HG02885 (cell line): Measurements from ENCODE around the gene FAM169A.
"Not testable (repeated sequence)": the region's sequence is repeated elsewhere in the genome, so short reads cannot be mapped to it uniquely, and the experiment has no call there.

Source experiments
- ATAC-seq: cut with Tn5 transposase; IDR thresholded peaks from one replicate; pipeline ENCODE4 v1.9.1; 2021; ENCODE audit warnings: mild to moderate bottlenecking; ENCODE audit not compliant: unreplicated experiment, poor library complexity

The FAM169A gene

GRCh38 chr5:74870299-74871067 is 4.3 kb upstream of the FAM169A start:
- no peak for ATAC-seq

GRCh38 chr5:74869414-74869813 is 3.2 kb upstream of the FAM169A start:
- not testable (repeated sequence) for ATAC-seq

- no peak for ATAC-seq
Observed at GRCh38 chr5:74866596-74867162, 492 bp upstream of the FAM169A start.

- ATAC-seq = no peak
Observed at GRCh38 chr5:74865256-74865803, 857 bp downstream of the FAM169A start.

GRCh38 chr5:74864823-74865222 is 1.4 kb downstream of the FAM169A start:
- no peak for ATAC-seq

- ATAC-seq = no peak
Observed at GRCh38 chr5:74863726-74864125, 2.5 kb downstream of the FAM169A start.

- no peak for ATAC-seq
Observed at GRCh38 chr5:74862221-74862620, 4.0 kb downstream of the FAM169A start.

- ATAC-seq = not testable (repeated sequence)
Observed at GRCh38 chr5:74856975-74857374, 9.2 kb downstream of the FAM169A start.

- ATAC-seq = no peak
Observed at GRCh38 chr5:74853256-74853655, 12.9 kb downstream of the FAM169A start.

- no peak for ATAC-seq
Observed at GRCh38 chr5:74851684-74852353, 14.4 kb downstream of the FAM169A start.

GRCh38 chr5:74850789-74851425 is 15.3 kb downstream of the FAM169A start:
- ATAC-seq = no peak

- ATAC-seq = no peak
Observed at GRCh38 chr5:74850030-74850429, 16.2 kb downstream of the FAM169A start.

GRCh38 chr5:74848553-74849025 is 17.6 kb downstream of the FAM169A start:
- no peak for ATAC-seq

- no peak for ATAC-seq
Observed at GRCh38 chr5:74839229-74839628, 27.0 kb downstream of the FAM169A start.

GRCh38 chr5:74838262-74838661 is 27.9 kb downstream of the FAM169A start:
- no peak for ATAC-seq

GRCh38 chr5:74837115-74837514 is 29.1 kb downstream of the FAM169A start:
- no peak for ATAC-seq

- no peak for ATAC-seq
Observed at GRCh38 chr5:74833537-74834266, 32.5 kb downstream of the FAM169A start.

- ATAC-seq = no peak
Observed at GRCh38 chr5:74829413-74829812, 36.8 kb downstream of the FAM169A start.

- ATAC-seq = no peak
Observed at GRCh38 chr5:74822288-74822687, 43.9 kb downstream of the FAM169A start.

- no peak for ATAC-seq
Observed at GRCh38 chr5:74816875-74817274, 49.3 kb downstream of the FAM169A start.
